GM10266 (cell line): ENCODE measurements around the gene HSD17B11.

ENCODE experiments used
- DNase-seq: peaks from one replicate; pipeline ENCODE4 v3.0.0; 2012; ENCODE audit errors: extremely low spot score
- TF ChIP-seq, protein P1 (sequence below): IDR thresholded peaks from 2 replicates; pipeline ENCODE4 v1.5.1; 2012; ENCODE audit warnings: mild to moderate bottlenecking, low read depth; ENCODE audit not compliant: control insufficient read depth, insufficient read depth; ENCODE audit errors: missing control alignments

Gene HSD17B11

DNA sequence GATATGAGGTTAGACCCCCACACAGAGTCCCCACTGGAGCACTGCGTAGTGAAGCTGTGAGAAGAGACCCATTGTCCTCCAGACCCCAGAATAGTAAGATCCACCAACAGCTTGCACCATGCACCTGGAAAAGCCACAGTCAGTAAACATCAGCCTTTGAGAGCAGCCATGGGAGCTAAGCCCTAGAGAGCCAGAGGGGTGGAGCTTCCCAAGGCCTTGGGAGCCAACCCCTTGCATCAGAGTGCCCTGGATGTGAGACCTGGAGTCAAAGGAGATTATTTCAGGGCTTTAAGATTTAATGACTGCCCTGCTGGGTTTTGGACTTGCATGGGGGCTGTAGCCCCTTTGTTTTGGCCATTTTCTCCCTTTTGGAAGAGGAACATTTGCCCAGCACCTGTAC is 104.0 kb downstream of the HSD17B11 start:
- TF ChIP-seq, protein P1, sequence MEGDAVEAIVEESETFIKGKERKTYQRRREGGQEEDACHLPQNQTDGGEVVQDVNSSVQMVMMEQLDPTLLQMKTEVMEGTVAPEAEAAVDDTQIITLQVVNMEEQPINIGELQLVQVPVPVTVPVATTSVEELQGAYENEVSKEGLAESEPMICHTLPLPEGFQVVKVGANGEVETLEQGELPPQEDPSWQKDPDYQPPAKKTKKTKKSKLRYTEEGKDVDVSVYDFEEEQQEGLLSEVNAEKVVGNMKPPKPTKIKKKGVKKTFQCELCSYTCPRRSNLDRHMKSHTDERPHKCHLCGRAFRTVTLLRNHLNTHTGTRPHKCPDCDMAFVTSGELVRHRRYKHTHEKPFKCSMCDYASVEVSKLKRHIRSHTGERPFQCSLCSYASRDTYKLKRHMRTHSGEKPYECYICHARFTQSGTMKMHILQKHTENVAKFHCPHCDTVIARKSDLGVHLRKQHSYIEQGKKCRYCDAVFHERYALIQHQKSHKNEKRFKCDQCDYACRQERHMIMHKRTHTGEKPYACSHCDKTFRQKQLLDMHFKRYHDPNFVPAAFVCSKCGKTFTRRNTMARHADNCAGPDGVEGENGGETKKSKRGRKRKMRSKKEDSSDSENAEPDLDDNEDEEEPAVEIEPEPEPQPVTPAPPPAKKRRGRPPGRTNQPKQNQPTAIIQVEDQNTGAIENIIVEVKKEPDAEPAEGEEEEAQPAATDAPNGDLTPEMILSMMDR, result no peak
- no peak for DNase-seq
